ENCODE results near the gene BCOR. TPM values are rescaled to one million over a fixed set of nuclear protein-coding genes. Genes with fewer than 3 reads are reported as not detected.

The BCOR gene
- total RNA-seq, 2 experiments from 2014 or later = 48.0 to 64.3 TPM

DNA sequence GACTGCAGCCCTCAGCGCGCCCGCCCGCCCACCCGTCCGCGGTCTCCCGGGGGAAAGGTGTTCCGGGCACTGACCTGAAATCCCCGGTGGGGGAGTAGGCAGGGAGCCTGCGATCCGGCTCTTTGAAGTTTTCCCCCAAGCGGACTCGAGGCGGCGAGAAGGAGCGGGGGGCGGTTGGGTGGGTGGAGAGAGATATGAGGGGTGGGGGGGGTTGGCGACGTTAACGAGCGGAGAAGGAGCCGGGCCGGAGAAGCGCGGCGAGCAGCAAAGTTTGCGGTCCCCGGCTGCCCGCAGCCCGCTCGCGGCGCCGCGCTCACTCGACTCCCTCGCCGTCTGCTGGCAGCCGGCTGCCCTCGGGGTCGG lies 636 bp downstream of the BCOR start:
- ChIA-PET POLR2A (interaction anchor here (0.8 to 4.9 kb wide), 11 partner anchors 9 to 243 kb away, joined by 3 to 55 read pairs (median 6); no protein-coding TSS in a partner anchor), CTCF (ENCODE audit: unreplicated experiment) (interaction anchor here (0.6 to 1.6 kb wide), 2 partner anchors 71 to 72 kb away, joined by 3 to 4 read pairs; no protein-coding TSS in a partner anchor)
- intact Hi-C loops (cut with micrococcal nuclease; ENCODE audit: unreplicated experiment) = loop anchor here (10.0 kb wide), 1 partner anchor 142 kb away; no protein-coding TSS in a partner anchor
- H3K9me2 ChIP-seq (ENCODE audit: insufficient read depth, low read length) = no peaks in the 10 kb centered on the region
- H3K4me2 ChIP-seq (ENCODE audit: low read length) = peak overlapping the region; percentile 67
- H2AFZ ChIP-seq (ENCODE audit: low read length) = no peak overlapping the region
- H4K20me1 ChIP-seq (ENCODE audit: insufficient read depth, low read length) = peaks cover 16% of the 10 kb centered on the region; the same call in 1 of the 2 replicates
- peaks cover 41% of the 10 kb centered on the region for H3K79me2 ChIP-seq (ENCODE audit: insufficient read depth, low read depth, low read length)
- peaks cover 55% of the 10 kb centered on the region for H3K4me1 ChIP-seq (ENCODE audit: insufficient read depth, low read length, poor library complexity, severe bottlenecking)
- TF ChIP-seq CTCF (conservative IDR thresholded peaks at IDR 0.05; ENCODE audit: low read length) = no peak
- no peak for TF ChIP-seq EZH2phosphoT487 (IDR thresholded peaks at IDR 0.05; ENCODE audit: borderline replicate concordance, low read depth, low read length)
- H3K4me3 ChIP-seq (ENCODE audit: low read depth, low read length, poor library complexity, severe bottlenecking) = peak overlapping the region; percentile 90
- peak overlapping the region; percentile 99 for H3K27ac ChIP-seq (ENCODE audit: low read depth, low read length, poor library complexity, severe bottlenecking)
- no TSS peak for BruUV-seq (replicated peaks)
- peaks cover 8% of the 10 kb centered on the region; the same call in 1 of the 2 replicates for H3K36me3 ChIP-seq (ENCODE audit: insufficient read depth, low read length)
- no peaks in the 10 kb centered on the region for H3K9me3 ChIP-seq (ENCODE audit: low read length)
- DNase-seq (ENCODE audit: low spot score) = no peak

DNA sequence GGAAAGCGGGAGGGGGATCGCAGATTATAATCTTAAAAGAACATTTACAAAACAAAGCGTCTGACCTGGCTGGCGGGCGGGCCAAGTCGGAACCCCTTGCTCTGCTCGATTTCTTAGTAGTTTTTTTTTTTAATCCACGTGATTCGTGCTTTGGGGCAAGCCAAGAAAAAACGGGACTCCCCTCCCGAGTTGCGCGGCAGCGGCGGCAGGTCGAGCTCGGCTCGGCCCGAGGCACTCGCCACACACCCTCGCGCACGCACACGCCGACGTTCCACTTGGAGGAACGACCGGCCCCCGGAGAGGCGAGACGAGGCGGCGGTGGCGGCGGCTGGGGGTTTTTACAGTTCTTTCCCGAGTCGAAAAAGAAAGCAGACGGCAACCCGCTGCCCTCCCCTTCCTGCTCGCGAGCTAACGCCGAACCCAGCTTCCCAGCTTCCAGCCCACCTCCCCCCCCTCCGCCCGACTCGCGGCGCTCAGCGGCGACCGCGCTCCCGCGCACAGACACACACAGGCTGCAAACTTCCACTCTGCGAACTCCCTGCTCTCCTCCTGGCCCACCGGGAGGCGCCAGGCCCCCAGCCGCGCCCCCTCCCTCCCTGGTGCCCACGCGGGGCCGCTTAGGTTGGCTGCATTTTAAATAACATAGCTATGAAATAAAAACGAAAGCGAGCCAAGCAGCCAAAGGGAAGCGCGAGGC lies 1.2 kb downstream of the BCOR start:
- ChIA-PET CTCF (ENCODE audit: unreplicated experiment) (interaction anchor here (0.6 to 1.6 kb wide), 2 partner anchors 11 to 72 kb away, joined by 3 to 4 read pairs; no protein-coding TSS in a partner anchor), POLR2A (interaction anchor here (0.6 to 4.9 kb wide), 11 partner anchors 9 to 274 kb away, joined by 3 to 55 read pairs (median 4); no protein-coding TSS in a partner anchor)
- BruUV-seq (replicated peaks) = no TSS peak
- Histone ChIP-seq H3K4me2 (ENCODE audit: low read length) (peak overlapping the region; percentile 75), H3K9me3 (ENCODE audit: low read length) (no peaks in the 10 kb centered on the region), H3K27ac (ENCODE audit: low read depth, low read length, poor library complexity, severe bottlenecking) (peak overlapping the region; percentile 60), H3K9me2 (ENCODE audit: insufficient read depth, low read length) (no peaks in the 10 kb centered on the region), H2AFZ (ENCODE audit: low read length) (no peak overlapping the region), H3K4me1 (ENCODE audit: insufficient read depth, low read length, poor library complexity, severe bottlenecking) (peaks cover 55% of the 10 kb centered on the region), H3K79me2 (ENCODE audit: insufficient read depth, low read depth, low read length) (peaks cover 46% of the 10 kb centered on the region), H4K20me1 (ENCODE audit: insufficient read depth, low read length) (peaks cover 16% of the 10 kb centered on the region; the same call in 1 of the 2 replicates), H3K36me3 (ENCODE audit: insufficient read depth, low read length) (peaks cover 8% of the 10 kb centered on the region; the same call in 1 of the 2 replicates), H3K4me3 (ENCODE audit: low read depth, low read length, poor library complexity, severe bottlenecking) (peak overlapping the region; percentile 90)
- DNase-seq (ENCODE audit: low spot score) = peak; percentile 56
- intact Hi-C loops (cut with micrococcal nuclease; ENCODE audit: unreplicated experiment) = loop anchor here (10.0 kb wide), 1 partner anchor 142 kb away; no protein-coding TSS in a partner anchor
- TF ChIP-seq EZH2phosphoT487 (IDR thresholded peaks at IDR 0.05; ENCODE audit: borderline replicate concordance, low read depth, low read length) (no peak), CTCF (conservative IDR thresholded peaks at IDR 0.05; ENCODE audit: low read length) (no peak)
